Fibroblast of the conjunctiva (primary cell): ENCODE measurements around the gene GFPT1.

Experiments used
- DNase-seq: peaks from one replicate; pipeline ENCODE4 v3.0.0-alpha.2; 2010; ENCODE audit warnings: low read depth

GFPT1 gene

DNA sequence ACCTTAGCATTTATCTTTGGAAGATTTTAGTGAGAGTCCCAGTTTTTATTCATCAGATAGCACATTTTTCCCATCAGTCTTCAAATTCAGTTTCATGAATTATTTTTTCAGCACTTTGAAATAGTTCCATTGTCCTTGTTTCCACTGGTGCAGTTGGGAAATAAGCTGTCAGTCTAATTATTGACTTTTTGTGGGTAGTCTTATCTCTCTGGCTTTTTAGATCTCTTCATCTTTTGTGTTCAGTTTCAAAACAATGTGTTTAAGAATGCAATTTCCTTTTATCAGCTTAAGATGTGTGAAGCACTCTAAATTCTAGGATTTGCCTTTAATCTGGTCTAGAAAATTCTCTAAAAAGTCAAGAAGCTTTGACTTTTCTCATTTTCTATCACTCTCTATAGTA is 70.5 kb downstream of the GFPT1 start:
- no peak for DNase-seq

- no peak for DNase-seq
These were observed 71.8 kb downstream of the GFPT1 start for GRCh38 chr2:69315160-69315761.

DNA sequence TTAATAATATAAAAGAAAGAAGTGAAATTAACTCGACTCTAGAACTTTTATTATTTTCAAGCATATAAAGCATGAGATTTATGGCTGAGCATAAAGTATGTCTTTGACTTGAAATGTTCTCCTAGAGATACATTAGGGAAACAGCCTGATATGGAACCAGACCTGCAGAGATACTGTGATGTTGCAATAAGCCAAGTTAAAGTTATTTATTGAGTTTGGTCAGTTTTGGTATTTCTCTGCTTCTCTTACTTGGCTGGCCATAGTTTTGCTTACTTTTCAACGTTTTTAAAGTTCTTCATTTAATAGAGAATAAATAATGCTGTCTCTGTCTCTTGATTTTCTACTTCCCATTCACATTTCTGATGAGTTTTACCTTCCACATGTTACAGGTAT is 76.0 kb downstream of the GFPT1 start:
- no peak for DNase-seq

DNA sequence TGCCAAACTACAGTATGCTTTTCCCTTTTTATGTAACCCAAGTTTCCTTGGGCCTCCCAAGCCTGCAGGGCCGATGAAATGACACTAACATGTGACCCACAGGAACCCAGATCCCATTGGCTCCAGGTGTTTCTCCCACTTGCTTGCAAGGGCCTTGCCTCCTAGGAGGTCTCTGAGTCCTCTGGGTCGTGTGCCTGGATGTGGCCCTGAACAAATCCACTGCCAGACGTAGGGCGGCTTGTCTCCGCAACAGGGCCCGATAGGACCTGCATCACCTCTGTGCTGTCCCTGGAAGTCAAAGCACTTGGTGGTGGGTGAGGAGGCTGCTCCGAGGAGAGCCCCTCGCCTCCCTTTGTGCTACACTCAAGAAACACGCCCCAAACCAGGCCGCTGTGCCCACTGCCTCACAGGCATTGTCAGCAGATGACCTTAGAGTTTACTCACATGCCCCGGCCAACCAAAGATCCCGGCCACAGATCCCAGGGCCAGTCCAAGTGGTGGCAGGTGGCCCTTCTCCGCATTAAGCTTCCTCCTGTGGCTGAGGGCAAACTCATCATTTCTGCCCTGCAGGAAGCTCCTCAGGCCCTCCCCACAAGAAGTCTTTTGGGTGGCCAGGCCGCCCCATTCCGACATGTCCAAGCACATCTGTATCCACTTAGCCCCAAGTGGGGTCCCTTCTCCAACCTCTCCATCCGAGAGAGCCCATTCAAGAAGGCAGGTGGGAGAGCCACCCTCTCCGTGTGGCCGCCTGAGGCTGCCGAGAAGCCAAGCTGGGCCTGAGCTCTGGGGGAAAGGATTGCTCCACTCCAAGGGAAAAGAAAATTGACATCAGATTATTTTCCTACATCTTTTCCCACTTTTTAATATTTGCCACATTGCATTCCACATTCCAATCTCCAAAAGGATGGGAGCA is 76.7 kb downstream of the GFPT1 start:
- no peak for DNase-seq

DNA sequence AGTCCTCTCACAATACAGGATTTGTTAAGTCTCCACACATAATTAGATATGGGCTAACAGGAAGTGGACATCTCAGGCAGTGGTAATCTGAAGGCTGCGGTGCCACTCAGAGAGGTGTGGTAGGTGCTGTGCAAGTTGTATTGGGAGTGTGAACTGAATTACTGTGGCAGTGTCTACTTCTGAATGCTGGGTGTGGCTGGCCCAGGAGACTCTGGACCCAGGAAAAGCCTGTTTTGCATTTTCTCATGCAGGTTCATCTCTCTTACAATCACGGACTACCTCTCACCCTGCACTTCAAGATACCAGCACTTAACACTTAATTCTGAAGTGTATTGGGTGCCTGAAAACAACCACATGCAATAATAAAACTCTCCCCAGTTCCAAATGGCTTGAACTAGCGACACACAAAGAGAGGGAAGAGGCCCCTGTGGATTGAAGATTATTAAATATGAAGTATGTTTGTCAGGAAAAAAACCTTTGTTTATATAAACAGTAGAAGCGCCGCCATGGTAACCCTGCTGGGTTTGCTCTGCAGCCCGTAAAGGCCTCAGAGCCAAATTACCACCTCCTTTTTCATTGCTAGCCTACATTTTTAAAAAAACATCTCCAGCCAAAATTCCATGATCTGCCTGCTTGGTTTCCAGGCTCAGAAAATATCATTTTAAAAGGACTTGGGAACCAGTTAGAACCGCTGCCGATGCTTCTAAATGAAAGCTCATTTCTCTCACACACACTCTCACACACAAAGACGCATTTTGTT is 77.5 kb downstream of the GFPT1 start:
- peak; percentile 42 for DNase-seq

DNA sequence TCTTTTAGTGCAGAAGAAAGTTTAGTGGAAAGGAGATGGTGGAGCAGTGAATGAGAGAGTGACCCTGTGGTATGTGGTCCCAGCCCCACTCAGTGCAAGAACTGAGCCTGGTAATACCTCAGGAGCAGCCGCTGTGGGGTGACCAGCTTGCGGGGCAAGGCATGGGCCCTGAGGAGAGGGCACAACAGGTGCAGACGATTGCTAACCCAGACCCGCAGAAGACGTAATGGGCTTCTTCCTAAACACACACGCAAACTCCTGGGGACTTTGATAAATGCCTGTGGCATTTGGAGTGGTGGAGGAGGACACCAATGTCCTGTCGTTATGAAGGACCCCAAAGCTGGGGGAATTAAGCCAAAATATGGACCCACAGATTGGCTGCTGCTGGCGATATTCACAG is 78.7 kb downstream of the GFPT1 start:
- DNase-seq = no peak

DNA sequence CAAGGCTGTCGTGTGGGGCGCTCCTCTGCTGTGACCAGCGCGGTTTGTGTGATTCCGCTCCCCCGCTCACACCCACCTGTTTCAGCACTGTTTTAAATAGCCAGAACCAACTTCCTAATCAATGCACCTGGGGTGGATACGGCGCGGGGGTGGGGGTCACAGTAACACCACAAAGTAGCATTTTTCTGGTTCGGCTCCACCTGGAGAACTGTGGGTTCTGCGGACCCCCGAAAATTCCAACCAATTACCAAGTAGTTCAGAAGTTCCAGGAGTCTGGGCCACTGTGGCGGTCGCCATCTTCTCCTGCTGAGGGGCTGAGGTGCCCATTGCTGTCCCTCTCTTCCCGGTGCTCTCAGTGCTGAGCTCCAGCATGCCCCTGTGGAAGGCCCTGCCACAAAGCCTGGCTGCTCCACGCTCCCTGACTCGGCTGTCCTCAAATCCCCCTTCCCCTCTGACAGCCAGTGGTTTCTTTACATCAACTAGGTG is 79.4 kb downstream of the GFPT1 start:
- no peak for DNase-seq

GRCh38 chr2:69306822-69307578 is 80.0 kb downstream of the GFPT1 start:
- peak; percentile 68 for DNase-seq

- DNase-seq = no peak
These were observed 80.6 kb downstream of the GFPT1 start for GRCh38 chr2:69306393-69306821.

DNA sequence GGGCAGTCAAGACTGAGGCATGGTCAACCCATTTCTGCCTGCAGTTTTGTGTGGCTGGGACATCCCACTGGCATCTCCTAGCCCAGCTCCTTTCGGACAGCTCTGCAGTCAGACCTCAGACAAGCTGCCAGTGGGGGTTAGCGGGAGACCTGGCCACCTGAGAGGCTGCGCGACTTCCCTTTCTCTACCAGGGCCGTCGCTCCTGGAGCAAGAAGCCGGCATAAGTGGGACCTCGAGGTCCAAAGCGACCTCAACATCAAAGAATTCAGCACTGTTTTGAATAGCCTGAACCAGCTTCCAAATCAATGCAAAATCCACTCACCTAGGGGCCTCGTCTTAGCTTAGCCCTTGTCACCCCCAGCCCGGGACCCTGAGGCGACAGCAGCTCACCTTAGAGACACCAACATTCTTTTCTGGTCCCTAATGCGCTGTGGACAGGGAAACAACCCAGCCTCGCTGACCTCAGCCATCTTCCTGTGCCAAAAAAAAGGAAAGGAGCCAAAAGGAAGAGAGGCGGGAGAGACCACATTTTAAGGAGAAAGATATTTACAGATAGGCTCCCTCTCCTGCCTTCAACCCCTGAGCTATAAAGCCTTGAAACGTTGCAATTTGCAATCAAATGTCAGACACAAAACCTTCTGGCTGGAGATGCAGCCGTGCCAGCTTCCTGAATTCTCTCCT is 81.2 kb downstream of the GFPT1 start:
- DNase-seq = no peak

- DNase-seq = no peak
These were observed 81.9 kb downstream of the GFPT1 start for GRCh38 chr2:69305166-69305565.

DNA sequence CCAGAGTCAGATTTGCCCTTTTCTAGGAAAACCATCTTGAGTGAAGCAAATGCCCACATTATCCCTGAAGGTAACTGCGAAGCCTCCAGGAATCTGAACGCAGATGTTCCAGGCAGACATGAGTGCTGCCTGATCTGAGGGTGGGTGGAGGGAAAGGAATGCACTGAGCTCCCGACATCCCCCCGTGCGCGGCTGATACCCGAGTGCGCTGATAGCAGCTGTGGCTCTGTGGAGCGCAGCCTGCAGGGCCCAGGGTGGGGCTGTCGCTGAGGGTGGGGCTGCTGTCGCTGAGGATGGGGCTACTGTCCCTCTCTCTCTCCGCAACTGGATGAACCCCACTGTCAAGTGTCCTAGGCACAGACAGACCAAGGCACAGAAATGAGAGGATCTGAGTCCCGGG is 82.4 kb downstream of the GFPT1 start:
- DNase-seq = no peak

DNA sequence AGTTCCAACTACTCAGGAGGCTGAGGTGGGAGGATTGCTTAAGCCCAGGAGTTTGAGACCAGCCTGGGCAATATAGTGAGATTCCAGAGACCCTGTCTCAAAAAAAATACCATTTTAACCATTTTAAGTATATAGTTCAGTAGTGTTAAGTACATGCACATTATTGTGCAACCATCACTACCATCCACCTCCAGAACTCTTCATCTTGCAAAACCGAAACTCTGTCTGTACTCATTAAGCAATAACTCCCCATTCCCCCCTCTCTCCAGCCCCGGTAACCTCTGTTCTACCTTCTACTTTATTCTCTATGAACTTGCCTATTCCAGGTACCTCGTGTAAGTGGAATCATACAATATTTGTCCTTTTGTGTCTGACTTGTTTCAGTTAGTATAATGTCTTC is 86.4 kb downstream of the GFPT1 start:
- DNase-seq = no peak

DNA sequence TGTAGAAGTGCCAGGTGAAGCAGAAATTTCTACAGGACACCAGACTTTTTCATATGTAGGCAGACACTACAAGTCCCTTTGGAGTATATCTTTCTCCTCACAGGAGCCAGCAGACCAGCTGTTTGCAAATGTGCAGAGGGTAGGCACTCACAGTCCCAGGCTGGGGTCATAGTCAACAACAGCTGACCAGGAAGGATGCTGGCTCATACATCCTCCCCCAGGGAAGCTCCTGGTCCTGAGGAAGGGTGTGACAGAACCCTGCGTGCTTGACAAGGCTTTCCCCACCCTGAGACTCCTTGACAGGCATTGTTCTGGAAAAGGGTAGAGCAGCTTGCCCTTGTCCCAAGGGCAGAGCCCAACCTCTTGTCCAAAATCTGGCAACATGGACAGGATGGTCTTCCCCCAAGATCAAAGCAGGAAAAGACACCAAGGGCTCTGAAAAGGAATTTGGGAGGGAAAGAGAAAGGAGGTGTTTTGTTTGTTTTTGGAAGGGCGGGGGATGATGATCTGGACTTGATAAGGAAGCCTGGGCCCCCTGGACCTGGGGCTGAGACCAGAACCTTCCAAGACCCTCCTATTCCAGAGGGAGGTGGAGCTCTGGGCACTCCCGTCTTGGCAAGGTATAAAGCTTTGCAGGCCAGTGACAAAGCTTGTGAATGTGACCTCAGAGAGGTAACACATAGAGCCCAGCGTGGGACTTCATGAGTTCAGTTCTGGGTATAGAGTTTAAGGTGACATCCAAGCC is 87.1 kb downstream of the GFPT1 start:
- no peak for DNase-seq

DNA sequence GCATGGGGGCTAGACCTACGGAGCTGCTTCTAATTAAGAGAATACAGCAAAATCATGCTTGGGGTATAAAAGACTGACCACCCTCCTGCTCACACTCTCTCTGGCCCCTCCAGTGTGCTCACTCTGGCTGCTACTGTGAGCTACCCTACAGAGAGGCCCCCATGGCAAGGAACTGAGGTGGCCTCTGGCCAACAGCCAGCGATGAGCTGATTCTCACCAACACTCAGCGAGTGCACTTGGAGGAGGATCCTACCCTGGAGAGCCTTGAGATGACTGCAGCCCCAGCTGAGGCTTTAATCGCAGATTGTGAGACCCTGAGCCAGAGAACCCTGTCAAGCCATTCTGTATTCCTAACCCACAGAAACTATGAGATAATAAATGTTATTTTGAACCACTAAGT is 88.2 kb downstream of the GFPT1 start:
- no peak for DNase-seq

GRCh38 chr2:69298261-69298660 is 88.8 kb downstream of the GFPT1 start:
- DNase-seq = peak; percentile 68

DNA sequence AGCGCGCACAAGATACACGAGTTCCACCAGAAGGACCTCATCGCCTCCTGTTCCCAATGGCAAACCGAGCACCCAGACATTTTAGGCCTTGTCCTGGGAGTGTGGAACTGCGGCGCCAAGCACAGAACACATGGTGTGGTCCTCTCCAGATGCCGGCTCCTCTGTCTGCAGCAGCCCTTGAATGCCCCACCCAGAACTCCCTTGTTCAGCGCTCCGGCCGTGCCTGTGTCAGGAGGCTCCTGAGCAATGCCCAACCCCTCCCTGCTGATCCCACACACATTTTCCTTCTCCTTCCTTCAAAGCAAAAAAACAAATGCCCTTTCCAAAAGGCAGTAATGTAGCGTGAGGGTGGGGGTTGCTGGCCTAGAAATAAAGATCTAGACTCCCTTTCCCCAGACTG is 89.8 kb downstream of the GFPT1 start:
- DNase-seq = no peak

- no peak for DNase-seq
These were observed 90.6 kb downstream of the GFPT1 start for GRCh38 chr2:69296421-69296820.

- DNase-seq = no peak
These were observed 94.8 kb downstream of the GFPT1 start for GRCh38 chr2:69292256-69292655.

GRCh38 chr2:69291721-69292120 is 95.3 kb downstream of the GFPT1 start:
- DNase-seq = no peak
